Measurements from ENCODE around the gene PLA2G2E.
A peak's percentile ranks its signal among the peaks of the same experiment; 100 is the strongest.
"Not testable (repeated sequence)": the region's sequence is repeated elsewhere in the genome, so short reads cannot be mapped to it uniquely, and the experiment has no call there.

The PLA2G2E gene

GRCh38 chr1:19927130-19927421, 3.7 kb upstream of the PLA2G2E start:
- DNase-seq (ENCODE audit: low read depth) = not testable (repeated sequence)

- no peak for DNase-seq (ENCODE audit: low read depth)
Measured at GRCh38 chr1:19926296-19927129, 3.1 kb upstream of the PLA2G2E start.

- no peak for DNase-seq (ENCODE audit: low read depth)
Measured at GRCh38 chr1:19925342-19926070, 2.1 kb upstream of the PLA2G2E start.

GRCh38 chr1:19923953-19924346, 533 bp upstream of the PLA2G2E start:
- no peak for DNase-seq (ENCODE audit: low read depth)

GRCh38 chr1:19922015-19922688, 1.3 kb downstream of the PLA2G2E start:
- DNase-seq (ENCODE audit: low read depth) = no peak

GRCh38 chr1:19921310-19921709, 2.1 kb downstream of the PLA2G2E start:
- DNase-seq (ENCODE audit: low read depth) = no peak

- DNase-seq (ENCODE audit: low read depth) = no peak
Measured at GRCh38 chr1:19920132-19920710, 3.2 kb downstream of the PLA2G2E start.

- DNase-seq (ENCODE audit: low read depth) = peak; percentile 75
Measured at GRCh38 chr1:19918057-19918456, 5.4 kb downstream of the PLA2G2E start.

GRCh38 chr1:19910650-19911049, 12.8 kb downstream of the PLA2G2E start:
- no peak for DNase-seq (ENCODE audit: low read depth)

GRCh38 chr1:19909971-19910370, 13.4 kb downstream of the PLA2G2E start:
- DNase-seq (ENCODE audit: low read depth) = no peak

- no peak for DNase-seq (ENCODE audit: low read depth)
Measured at GRCh38 chr1:19909392-19909791, 14.0 kb downstream of the PLA2G2E start.

GRCh38 chr1:19907456-19907855, 16.0 kb downstream of the PLA2G2E start:
- no peak for DNase-seq (ENCODE audit: low read depth)

GRCh38 chr1:19903621-19904020, 19.8 kb downstream of the PLA2G2E start:
- DNase-seq (ENCODE audit: low read depth) = no peak

- no peak for DNase-seq (ENCODE audit: low read depth)
Measured at GRCh38 chr1:19901653-19902052, 21.8 kb downstream of the PLA2G2E start.

- DNase-seq (ENCODE audit: low read depth) = no peak
Measured at GRCh38 chr1:19894218-19894617, 29.2 kb downstream of the PLA2G2E start.

- no peak for DNase-seq (ENCODE audit: low read depth)
Measured at GRCh38 chr1:19893687-19894086, 29.7 kb downstream of the PLA2G2E start.

GRCh38 chr1:19892628-19893168, 30.7 kb downstream of the PLA2G2E start:
- no peak for DNase-seq (ENCODE audit: low read depth)

- no peak for DNase-seq (ENCODE audit: low read depth)
Measured at GRCh38 chr1:19892129-19892528, 31.3 kb downstream of the PLA2G2E start.

GRCh38 chr1:19889656-19890055, 33.8 kb downstream of the PLA2G2E start:
- DNase-seq (ENCODE audit: low read depth) = no peak

GRCh38 chr1:19888112-19888511, 35.3 kb downstream of the PLA2G2E start:
- no peak for DNase-seq (ENCODE audit: low read depth)

GRCh38 chr1:19885821-19886220, 37.6 kb downstream of the PLA2G2E start:
- DNase-seq (ENCODE audit: low read depth) = no peak

GRCh38 chr1:19884312-19884711, 39.1 kb downstream of the PLA2G2E start:
- DNase-seq (ENCODE audit: low read depth) = no peak
